NT2/D1 (cell line): ENCODE results near the gene FGF2.
"Not testable (repeated sequence)": the region's sequence is repeated elsewhere in the genome, so short reads cannot be mapped to it uniquely, and the experiment has no call there.

Experiments
- DNase-seq: peaks from one replicate; pipeline ENCODE4 v3.0.0-alpha.2; 2011; ENCODE audit warnings: low read depth, low spot score
- H3K27me3 ChIP-seq: 2 replicates; pipeline ENCODE4 v1.6.0; 2011; ENCODE audit warnings: mild to moderate bottlenecking; ENCODE audit not compliant: insufficient read length, insufficient read depth
- H3K36me3 ChIP-seq: 2 replicates; pipeline ENCODE4 v1.6.1; 2011; ENCODE audit warnings: mild to moderate bottlenecking, low read length, mixed read lengths; ENCODE audit not compliant: insufficient read depth, insufficient read length
- H3K4me1 ChIP-seq: 2 replicates; pipeline ENCODE4 v1.5.1; 2011; ENCODE audit not compliant: insufficient read depth, insufficient read length
- H3K4me3 ChIP-seq: 2 replicates; pipeline ENCODE4 v1.5.1; 2011; ENCODE audit warnings: low read depth; ENCODE audit not compliant: insufficient read length
- H3K9ac ChIP-seq: 2 replicates; pipeline ENCODE4 v1.6.0; 2011; ENCODE audit warnings: low read depth; ENCODE audit not compliant: insufficient read length
- H3K9me3 ChIP-seq: 2 replicates; pipeline ENCODE4 v1.5.1; 2011; ENCODE audit warnings: mild to moderate bottlenecking, low read length; ENCODE audit not compliant: insufficient read depth
- SUZ12 ChIP-seq: IDR thresholded peaks from 2 replicates; pipeline ENCODE4 v1.6.1; 2011; ENCODE audit not compliant: insufficient read length, insufficient read depth; ENCODE audit errors: extremely low read depth
- YY1 ChIP-seq: IDR thresholded peaks from 2 replicates; pipeline ENCODE4 v1.6.1; 2011; ENCODE audit not compliant: insufficient read length, insufficient read depth
- ZNF274 ChIP-seq: IDR thresholded peaks from 2 replicates; pipeline ENCODE4 v1.6.1; 2011; ENCODE audit warnings: mild to moderate bottlenecking, low read depth, low read length

Gene FGF2

DNA sequence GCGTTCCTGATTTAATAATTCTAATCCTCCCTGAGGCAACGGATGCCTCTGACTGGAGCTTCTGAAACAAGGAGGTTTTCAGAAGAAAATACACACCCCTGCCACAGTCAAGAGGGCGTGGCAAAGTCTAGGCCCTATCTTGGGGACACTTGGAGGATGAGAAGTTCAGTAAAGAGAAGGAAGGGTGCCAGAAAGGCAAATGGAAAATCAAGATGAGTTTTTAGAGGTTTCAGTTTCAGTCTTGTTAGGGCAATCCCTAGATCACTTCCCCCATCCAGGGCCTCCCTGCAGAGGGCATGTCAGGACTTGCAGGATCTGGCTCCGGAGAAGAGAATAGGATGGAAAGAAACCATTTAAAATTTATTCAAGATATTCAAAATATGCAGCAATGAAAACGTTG lies 28.5 kb upstream of the FGF2 start:
- Histone ChIP-seq H3K4me3 (no peak overlapping the region), H3K9me3 (no peaks in the 10 kb centered on the region), H3K4me1 (no peaks in the 10 kb centered on the region), H3K27me3 (no peaks in the 10 kb centered on the region), H3K9ac (no peak overlapping the region), H3K36me3 (no peaks in the 10 kb centered on the region)
- DNase-seq: no peak
- no peak for TF ChIP-seq SUZ12
- no peak for TF ChIP-seq YY1
- TF ChIP-seq ZNF274: no peak

GRCh38 chr4:122798917-122799316 lies 27.7 kb upstream of the FGF2 start:
- H3K27me3 ChIP-seq: no peaks in the 10 kb centered on the region
- DNase-seq: no peak
- TF ChIP-seq SUZ12 (no peak), ZNF274 (no peak)
- no peak overlapping the region for H3K4me3 ChIP-seq
- no peaks in the 10 kb centered on the region for H3K9me3 ChIP-seq
- H3K9ac ChIP-seq: no peak overlapping the region
- no peaks in the 10 kb centered on the region for H3K36me3 ChIP-seq
- no peaks in the 10 kb centered on the region for H3K4me1 ChIP-seq

DNA sequence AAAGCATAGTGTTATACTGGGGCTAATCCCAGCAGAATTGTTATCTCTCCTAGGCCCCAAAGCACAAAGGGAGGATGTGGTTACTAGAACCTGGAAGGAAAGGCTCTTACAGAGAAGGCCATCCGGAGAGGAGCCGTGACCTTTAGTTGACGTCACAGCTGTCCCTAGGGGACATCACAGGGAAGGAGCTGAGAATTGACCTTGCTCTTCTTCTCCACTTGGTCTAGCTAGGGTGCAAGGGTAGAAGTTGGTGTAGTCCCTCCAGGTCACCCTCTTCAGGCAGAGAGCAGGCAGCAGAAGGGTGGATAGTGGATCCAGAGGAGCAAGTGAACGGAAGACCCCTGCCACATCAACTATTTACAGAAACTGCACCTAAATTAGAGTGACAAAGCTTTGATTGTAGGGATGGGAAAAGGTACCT lies 22.8 kb upstream of the FGF2 start:
- H3K4me1 ChIP-seq: no peaks in the 10 kb centered on the region
- H3K9me3 ChIP-seq: no peaks in the 10 kb centered on the region
- no peak for DNase-seq
- H3K27me3 ChIP-seq: no peaks in the 10 kb centered on the region
- H3K36me3 ChIP-seq: no peaks in the 10 kb centered on the region
- TF ChIP-seq ZNF274 (no peak), YY1 (no peak), SUZ12 (no peak)
- no peak overlapping the region for H3K9ac ChIP-seq
- no peak overlapping the region for H3K4me3 ChIP-seq

DNA sequence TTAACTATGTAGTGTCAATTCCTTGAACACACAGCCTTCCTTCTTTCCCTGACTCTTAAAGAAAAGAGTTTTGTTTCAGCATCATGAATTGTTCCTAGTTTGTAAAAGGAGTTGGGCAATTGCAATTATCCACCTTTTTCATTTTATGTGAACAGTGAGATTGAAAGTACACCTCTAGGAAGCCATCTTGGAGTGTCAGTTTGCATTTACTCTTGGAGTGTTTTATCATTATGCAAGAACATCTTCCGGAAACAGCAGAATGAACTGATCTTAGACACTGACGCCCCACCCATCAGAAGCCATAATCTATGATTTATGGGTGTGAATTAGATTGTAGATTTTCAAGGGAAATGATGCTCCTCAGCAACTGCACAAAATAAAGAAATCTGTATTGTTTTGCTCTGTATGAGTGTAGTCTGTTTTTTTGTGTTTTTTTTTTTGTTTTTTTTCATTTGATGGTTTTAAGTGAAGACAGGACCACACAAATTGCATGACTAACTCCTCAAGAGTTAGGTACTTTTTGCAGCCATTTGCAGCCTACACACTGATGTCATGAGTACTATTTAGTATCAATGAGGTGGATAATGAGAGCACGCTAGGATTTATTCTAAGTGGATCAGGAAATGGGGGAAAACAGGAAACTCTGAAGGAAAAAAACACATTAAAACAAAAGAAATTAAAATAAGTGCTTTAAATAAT lies 19.5 kb upstream of the FGF2 start:
- peaks cover 4% of the 10 kb centered on the region; the same call in 1 of the 2 replicates for H3K9me3 ChIP-seq
- TF ChIP-seq ZNF274: no peak
- TF ChIP-seq SUZ12: no peak
- TF ChIP-seq YY1: no peak
- H3K36me3 ChIP-seq: no peaks in the 10 kb centered on the region
- H3K4me3 ChIP-seq: no peak overlapping the region
- H3K4me1 ChIP-seq: no peaks in the 10 kb centered on the region
- H3K9ac ChIP-seq: no peak overlapping the region
- DNase-seq: no peak
- H3K27me3 ChIP-seq: no peaks in the 10 kb centered on the region

DNA sequence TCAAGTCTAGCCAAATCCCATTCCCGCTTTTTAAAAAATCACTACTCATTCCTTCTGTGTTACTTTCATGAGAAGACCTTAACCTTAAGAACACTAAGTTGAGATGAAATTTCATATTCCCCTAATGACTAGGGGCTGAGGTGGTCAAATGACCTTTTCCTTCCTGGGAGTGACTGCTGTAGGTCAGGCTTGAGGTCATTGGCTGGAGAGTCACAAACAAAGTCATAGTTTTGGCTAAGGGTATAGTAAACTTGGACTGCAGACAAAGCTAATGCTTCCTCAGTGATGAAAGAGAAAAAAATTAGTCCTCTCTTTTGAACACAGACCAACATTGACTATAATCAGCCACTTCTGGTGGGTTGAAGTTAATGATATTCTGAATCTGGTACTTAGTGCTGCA lies 16.0 kb upstream of the FGF2 start:
- Histone ChIP-seq H3K27me3 (no peaks in the 10 kb centered on the region), H3K9ac (no peak overlapping the region), H3K9me3 (peaks cover 4% of the 10 kb centered on the region; the same call in 1 of the 2 replicates), H3K4me1 (no peaks in the 10 kb centered on the region), H3K36me3 (no peaks in the 10 kb centered on the region), H3K4me3 (no peak overlapping the region)
- no peak for DNase-seq
- TF ChIP-seq ZNF274: no peak
- no peak for TF ChIP-seq YY1
- no peak for TF ChIP-seq SUZ12

- H3K9me3 ChIP-seq, H3K9ac ChIP-seq, H3K36me3 ChIP-seq, H3K27me3 ChIP-seq, H3K4me3 ChIP-seq, DNase-seq, H3K4me1 ChIP-seq: not testable (repeated sequence)
These were observed 14.8 kb upstream of the FGF2 start for GRCh38 chr4:122811781-122812180.

- not testable (repeated sequence) for H3K4me1 ChIP-seq, H3K9ac ChIP-seq, H3K9me3 ChIP-seq, H3K4me3 ChIP-seq, DNase-seq, H3K27me3 ChIP-seq, H3K36me3 ChIP-seq
These were observed 13.8 kb upstream of the FGF2 start for GRCh38 chr4:122812823-122813222.

GRCh38 chr4:122814426-122814825 lies 12.2 kb upstream of the FGF2 start:
- Histone ChIP-seq H3K4me3 (no peak overlapping the region), H3K9ac (no peak overlapping the region), H3K36me3 (no peaks in the 10 kb centered on the region), H3K27me3 (no peaks in the 10 kb centered on the region), H3K9me3 (peaks cover 4% of the 10 kb centered on the region; the same call in 1 of the 2 replicates), H3K4me1 (no peaks in the 10 kb centered on the region)
- no peak for DNase-seq
- TF ChIP-seq YY1: no peak
- TF ChIP-seq SUZ12: no peak
- no peak for TF ChIP-seq ZNF274
